ENCODE measurements around the gene COL16A1.

The COL16A1 gene

GRCh38 chr1:31703431-31704270, at the start of gene COL16A1:
TSS of gene COL16A1 (minus strand) at chr1:31704017. CDS start at chr1:31702193, 1,824 bp downstream.
- Histone ChIP-seq H3K9me3 (ENCODE audit: insufficient read depth, low read length) (no peaks in the 10 kb centered on the region), H3K9ac (ENCODE audit: insufficient read length, low read depth) (peak within 1 kb of the TSS; percentile 52), H3K36me3 (ENCODE audit: insufficient read depth, insufficient read length, low read length) (no peaks in the 10 kb centered on the region), H3K4me3 (ENCODE audit: insufficient read length, low read depth) (no peak within 1 kb of the TSS), H3K4me1 (ENCODE audit: insufficient read depth, insufficient read length) (peaks cover 42% of the 10 kb centered on the region), H3K27me3 (ENCODE audit: insufficient read depth, insufficient read length) (no peaks in the 10 kb centered on the region)
- DNase-seq (ENCODE audit: low read depth, low spot score), result no peak
- TF ChIP-seq ZNF274 (IDR thresholded peaks at IDR 0.05; ENCODE audit: low read depth, low read length), result no peak
- TF ChIP-seq SUZ12 (IDR thresholded peaks at IDR 0.05; ENCODE audit: extremely low read depth, insufficient read depth, insufficient read length), result no peak
- no peak for TF ChIP-seq YY1 (IDR thresholded peaks at IDR 0.05; ENCODE audit: insufficient read depth, insufficient read length)

- no peak overlapping the region for H3K4me3 ChIP-seq (ENCODE audit: insufficient read length, low read depth)
- no peak for TF ChIP-seq YY1 (IDR thresholded peaks at IDR 0.05; ENCODE audit: insufficient read depth, insufficient read length)
- no peak for TF ChIP-seq ZNF274 (IDR thresholded peaks at IDR 0.05; ENCODE audit: low read depth, low read length)
- no peak for TF ChIP-seq SUZ12 (IDR thresholded peaks at IDR 0.05; ENCODE audit: extremely low read depth, insufficient read depth, insufficient read length)
- H3K9me3 ChIP-seq (ENCODE audit: insufficient read depth, low read length), result no peaks in the 10 kb centered on the region
- peaks cover 47% of the 10 kb centered on the region for H3K4me1 ChIP-seq (ENCODE audit: insufficient read depth, insufficient read length)
- no peak overlapping the region for H3K9ac ChIP-seq (ENCODE audit: insufficient read length, low read depth)
- peaks cover 35% of the 10 kb centered on the region for H3K36me3 ChIP-seq (ENCODE audit: insufficient read depth, insufficient read length, low read length)
- no peak for DNase-seq (ENCODE audit: low read depth, low spot score)
- no peaks in the 10 kb centered on the region for H3K27me3 ChIP-seq (ENCODE audit: insufficient read depth, insufficient read length)
Measured at GRCh38 chr1:31752952-31753475, 49.2 kb upstream of the COL16A1 start.

GRCh38 chr1:31752258-31752657, 48.4 kb upstream of the COL16A1 start:
- TF ChIP-seq ZNF274 (IDR thresholded peaks at IDR 0.05; ENCODE audit: low read depth, low read length) (no peak), YY1 (IDR thresholded peaks at IDR 0.05; ENCODE audit: insufficient read depth, insufficient read length) (no peak), SUZ12 (IDR thresholded peaks at IDR 0.05; ENCODE audit: extremely low read depth, insufficient read depth, insufficient read length) (no peak)
- Histone ChIP-seq H3K4me3 (ENCODE audit: insufficient read length, low read depth) (no peak overlapping the region), H3K9me3 (ENCODE audit: insufficient read depth, low read length) (no peaks in the 10 kb centered on the region), H3K27me3 (ENCODE audit: insufficient read depth, insufficient read length) (no peaks in the 10 kb centered on the region), H3K4me1 (ENCODE audit: insufficient read depth, insufficient read length) (peaks cover 52% of the 10 kb centered on the region), H3K36me3 (ENCODE audit: insufficient read depth, insufficient read length, low read length) (peaks cover 34% of the 10 kb centered on the region), H3K9ac (ENCODE audit: insufficient read length, low read depth) (peak overlapping the region; percentile 29)
- no peak for DNase-seq (ENCODE audit: low read depth, low spot score)

- no peaks in the 10 kb centered on the region for H3K27me3 ChIP-seq (ENCODE audit: insufficient read depth, insufficient read length)
- no peak overlapping the region for H3K4me3 ChIP-seq (ENCODE audit: insufficient read length, low read depth)
- peaks cover 30% of the 10 kb centered on the region for H3K36me3 ChIP-seq (ENCODE audit: insufficient read depth, insufficient read length, low read length)
- H3K4me1 ChIP-seq (ENCODE audit: insufficient read depth, insufficient read length), result peaks cover 56% of the 10 kb centered on the region
- H3K9ac ChIP-seq (ENCODE audit: insufficient read length, low read depth), result no peak overlapping the region
- TF ChIP-seq YY1 (IDR thresholded peaks at IDR 0.05; ENCODE audit: insufficient read depth, insufficient read length) (no peak), SUZ12 (IDR thresholded peaks at IDR 0.05; ENCODE audit: extremely low read depth, insufficient read depth, insufficient read length) (no peak), ZNF274 (IDR thresholded peaks at IDR 0.05; ENCODE audit: low read depth, low read length) (no peak)
- H3K9me3 ChIP-seq (ENCODE audit: insufficient read depth, low read length), result no peaks in the 10 kb centered on the region
- DNase-seq (ENCODE audit: low read depth, low spot score), result no peak
Measured at GRCh38 chr1:31751822-31752241, 48.0 kb upstream of the COL16A1 start.

- H3K36me3 ChIP-seq (ENCODE audit: insufficient read depth, insufficient read length, low read length), result peaks cover 22% of the 10 kb centered on the region
- no peaks in the 10 kb centered on the region for H3K27me3 ChIP-seq (ENCODE audit: insufficient read depth, insufficient read length)
- no peak for DNase-seq (ENCODE audit: low read depth, low spot score)
- H3K4me1 ChIP-seq (ENCODE audit: insufficient read depth, insufficient read length), result peaks cover 56% of the 10 kb centered on the region
- H3K9ac ChIP-seq (ENCODE audit: insufficient read length, low read depth), result no peak overlapping the region
- H3K4me3 ChIP-seq (ENCODE audit: insufficient read length, low read depth), result no peak overlapping the region
- TF ChIP-seq YY1 (IDR thresholded peaks at IDR 0.05; ENCODE audit: insufficient read depth, insufficient read length) (no peak), ZNF274 (IDR thresholded peaks at IDR 0.05; ENCODE audit: low read depth, low read length) (no peak), SUZ12 (IDR thresholded peaks at IDR 0.05; ENCODE audit: extremely low read depth, insufficient read depth, insufficient read length) (no peak)
- no peaks in the 10 kb centered on the region for H3K9me3 ChIP-seq (ENCODE audit: insufficient read depth, low read length)
Measured at GRCh38 chr1:31750858-31751510, 47.2 kb upstream of the COL16A1 start.

GRCh38 chr1:31749785-31750735, 46.2 kb upstream of the COL16A1 start:
- no peak for TF ChIP-seq SUZ12 (IDR thresholded peaks at IDR 0.05; ENCODE audit: extremely low read depth, insufficient read depth, insufficient read length)
- TF ChIP-seq ZNF274 (IDR thresholded peaks at IDR 0.05; ENCODE audit: low read depth, low read length), result no peak
- no peak for TF ChIP-seq YY1 (IDR thresholded peaks at IDR 0.05; ENCODE audit: insufficient read depth, insufficient read length)
- H3K36me3 ChIP-seq (ENCODE audit: insufficient read depth, insufficient read length, low read length), result peaks cover 15% of the 10 kb centered on the region
- peaks cover 56% of the 10 kb centered on the region for H3K4me1 ChIP-seq (ENCODE audit: insufficient read depth, insufficient read length)
- H3K4me3 ChIP-seq (ENCODE audit: insufficient read length, low read depth), result no peak overlapping the region
- no peaks in the 10 kb centered on the region for H3K9me3 ChIP-seq (ENCODE audit: insufficient read depth, low read length)
- no peak for DNase-seq (ENCODE audit: low read depth, low spot score)
- peak overlapping the region; percentile 1 for H3K9ac ChIP-seq (ENCODE audit: insufficient read length, low read depth)
- H3K27me3 ChIP-seq (ENCODE audit: insufficient read depth, insufficient read length), result no peaks in the 10 kb centered on the region
